Measurements from ENCODE around the gene FRAS1. TPM values are rescaled to one million over a fixed set of nuclear protein-coding genes. Genes with fewer than 3 reads are reported as not detected.

FRAS1 gene
- total and polyA plus RNA-seq, 9 of the 15 experiments (the other 6 are each of a cell fraction or from before 2014, with no cell fraction given), result under 0.01 to 0.11 (median 0.04) TPM; not detected in 2

DNA sequence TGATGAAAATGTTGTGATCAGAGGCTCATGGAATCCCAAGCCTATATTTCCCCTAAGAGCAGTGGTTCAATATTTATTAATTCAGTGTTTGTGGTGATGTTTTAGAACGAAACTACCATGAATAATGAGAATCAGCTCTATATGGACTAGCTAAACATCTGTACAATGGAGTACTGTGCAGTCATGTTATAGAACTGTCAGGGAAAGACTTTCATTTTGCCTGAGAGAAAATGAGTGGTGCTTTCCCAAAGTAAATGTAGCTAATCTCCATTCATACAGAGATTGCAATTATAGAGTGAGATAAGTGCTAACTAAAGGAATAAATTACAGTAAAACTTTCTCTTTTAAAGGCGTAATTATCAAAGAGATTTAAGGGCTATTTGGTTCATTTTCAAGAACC lies 147.1 kb downstream of the FRAS1 start:
- no peak overlapping the region for H3K9ac ChIP-seq (ENCODE audit: insufficient read depth in 1 of 2, low read depth in 2 of 2, low read length in 2 of 2)
- intact Hi-C loops (cut with micrococcal nuclease), result no loop called here
- no peaks in the 10 kb centered on the region for H3K27me3 ChIP-seq (ENCODE audit: control insufficient read depth in 2 of 2, insufficient read depth in 2 of 2, low read length in 2 of 2)
- FAIRE-seq, result no peak
- H3K4me2 ChIP-seq (ENCODE audit: insufficient read depth, low read length), result no peak overlapping the region
- no peak overlapping the region for H2AFZ ChIP-seq (ENCODE audit: low read depth, low read length)
- H3K9me3 ChIP-seq (replicated peaks; ENCODE audit: control insufficient read depth, insufficient read depth, low read depth, low read length), result no peaks in the 10 kb centered on the region
- in situ Hi-C loops (cut with MboI), result no loop called here
- no peak overlapping the region for H3K4me3 ChIP-seq
- H4K20me1 ChIP-seq (replicated peaks; ENCODE audit: control insufficient read depth, insufficient read depth, low read length), result no peaks in the 10 kb centered on the region
- no peaks in the 10 kb centered on the region for H3K4me1 ChIP-seq (replicated peaks in 1 of 2; ENCODE audit: control insufficient read depth in 2 of 2, insufficient read depth in 2 of 2, low read length in 2 of 2)
- ChIA-PET POLR2A (no interaction called here), CTCF (ENCODE audit: low intra/inter-chr PET ratio) (no interaction called here)
- BruUV-seq (replicated peaks), result no TSS peak
- ATAC-seq, result no peak
- 0% methylated on average over 2 of the region's 2 CpGs for WGBS (ENCODE audit: insufficient coverage, low coverage, missing lambda C conversion rate)
- TF ChIP-seq STAT5A (IDR thresholded peaks at IDR 0.05; ENCODE audit: borderline replicate concordance, low read length), result no peak
- TF ChIP-seq MCM2 (IDR thresholded peaks at IDR 0.05; ENCODE audit: low read depth), result no peak
- TF ChIP-seq NUFIP1 (IDR thresholded peaks at IDR 0.05; ENCODE audit: partially characterized antibody), result no peak
- TF ChIP-seq GATAD2B (IDR thresholded peaks at IDR 0.05; ENCODE audit: borderline replicate concordance), result no peak
- TF ChIP-seq, protein P1, sequence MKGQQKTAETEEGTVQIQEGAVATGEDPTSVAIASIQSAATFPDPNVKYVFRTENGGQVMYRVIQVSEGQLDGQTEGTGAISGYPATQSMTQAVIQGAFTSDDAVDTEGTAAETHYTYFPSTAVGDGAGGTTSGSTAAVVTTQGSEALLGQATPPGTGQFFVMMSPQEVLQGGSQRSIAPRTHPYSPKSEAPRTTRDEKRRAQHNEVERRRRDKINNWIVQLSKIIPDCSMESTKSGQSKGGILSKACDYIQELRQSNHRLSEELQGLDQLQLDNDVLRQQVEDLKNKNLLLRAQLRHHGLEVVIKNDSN (CRISPR knock-in tag; IDR thresholded peaks at IDR 0.05), result no peak
- no peak for TF ChIP-seq ZNF324 (CRISPR knock-in tag; IDR thresholded peaks at IDR 0.05)
- TF ChIP-seq PYGO2 (tag; IDR thresholded peaks at IDR 0.05), result no peak
- no peak for TF ChIP-seq THAP12 (CRISPR knock-in tag; IDR thresholded peaks at IDR 0.05)
- no peak for TF ChIP-seq ZNF584 (CRISPR knock-in tag; IDR thresholded peaks at IDR 0.05; ENCODE audit: low read depth)
- DNase-seq (ENCODE audit: extremely low read depth in 1 of 4, low spot score in 3 of 4), result no peak
- H3K36me3 ChIP-seq (ENCODE audit: control insufficient read depth, insufficient read depth, low read length), result no peaks in the 10 kb centered on the region
- H3K9me1 ChIP-seq (ENCODE audit: control insufficient read depth, insufficient read depth, low read length), result no peaks in the 10 kb centered on the region
- H3K79me2 ChIP-seq (ENCODE audit: control insufficient read depth, insufficient read depth, low read length), result no peaks in the 10 kb centered on the region
- H3K27ac ChIP-seq (ENCODE audit: extremely low read depth, low read depth, low read length), result no peak overlapping the region
